ENCODE data around the gene KREMEN2.

DNA sequence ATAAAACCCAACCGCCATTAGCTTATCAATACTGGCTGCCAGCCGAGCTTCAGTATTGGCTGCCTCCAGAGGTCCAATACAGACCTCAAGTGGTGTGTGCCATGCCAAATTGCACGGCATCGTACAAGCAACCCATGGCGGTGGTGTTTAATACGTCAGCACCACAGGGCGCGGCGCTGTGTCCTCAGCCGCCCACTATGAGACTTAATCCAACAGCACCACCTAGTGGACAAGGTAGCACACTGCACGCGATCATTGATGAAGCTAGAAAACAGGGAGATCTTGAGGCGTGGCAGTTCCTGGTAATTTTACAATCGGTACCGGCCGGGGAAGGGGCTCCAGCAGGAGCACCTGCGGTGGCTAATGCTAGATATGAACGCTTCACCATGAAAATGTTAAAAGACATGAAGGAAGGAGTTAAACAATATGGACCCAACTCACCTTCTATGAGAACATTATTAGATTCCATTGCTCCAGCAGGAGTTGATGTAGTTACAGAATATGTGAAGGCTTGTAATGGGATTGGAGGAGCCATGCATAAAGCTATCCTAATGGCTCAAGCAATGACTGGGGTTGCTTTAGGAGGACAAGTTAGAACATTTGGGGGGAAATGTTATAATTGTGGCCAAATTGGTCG is 36.9 kb upstream of the KREMEN2 start:
- TF ChIP-seq, protein P1, sequence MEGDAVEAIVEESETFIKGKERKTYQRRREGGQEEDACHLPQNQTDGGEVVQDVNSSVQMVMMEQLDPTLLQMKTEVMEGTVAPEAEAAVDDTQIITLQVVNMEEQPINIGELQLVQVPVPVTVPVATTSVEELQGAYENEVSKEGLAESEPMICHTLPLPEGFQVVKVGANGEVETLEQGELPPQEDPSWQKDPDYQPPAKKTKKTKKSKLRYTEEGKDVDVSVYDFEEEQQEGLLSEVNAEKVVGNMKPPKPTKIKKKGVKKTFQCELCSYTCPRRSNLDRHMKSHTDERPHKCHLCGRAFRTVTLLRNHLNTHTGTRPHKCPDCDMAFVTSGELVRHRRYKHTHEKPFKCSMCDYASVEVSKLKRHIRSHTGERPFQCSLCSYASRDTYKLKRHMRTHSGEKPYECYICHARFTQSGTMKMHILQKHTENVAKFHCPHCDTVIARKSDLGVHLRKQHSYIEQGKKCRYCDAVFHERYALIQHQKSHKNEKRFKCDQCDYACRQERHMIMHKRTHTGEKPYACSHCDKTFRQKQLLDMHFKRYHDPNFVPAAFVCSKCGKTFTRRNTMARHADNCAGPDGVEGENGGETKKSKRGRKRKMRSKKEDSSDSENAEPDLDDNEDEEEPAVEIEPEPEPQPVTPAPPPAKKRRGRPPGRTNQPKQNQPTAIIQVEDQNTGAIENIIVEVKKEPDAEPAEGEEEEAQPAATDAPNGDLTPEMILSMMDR (IDR thresholded peaks at IDR 0.05 in 4 of 5, conservative IDR thresholded peaks at IDR 0.05 in 1 of 5): peak; percentile 91 to 97 (median 95)
- TF ChIP-seq POLR2A (IDR thresholded peaks at IDR 0.05): no peak
